Stomach (tissue), 4 donors: ENCODE data around the gene PSD.

ENCODE experiments used
- EP300 ChIP-seq: sonication (generic); formaldehyde crosslinking; IDR thresholded peaks from one replicate; pipeline ENCODE4 v1.6.1; 2017; ENCODE audit warnings: antibody characterized with exemption
- POLR2A ChIP-seq, 4 donors: fragments of 450-650 bp; IDR thresholded peaks; one replicate each; pipeline ENCODE4 v1.6.1; 2016; ENCODE audit warnings: antibody characterized with exemption in 4 of 4, control low read depth in 2 of 4, mild to moderate bottlenecking in 1 of 4, moderate library complexity in 1 of 4
- POLR2AphosphoS5 ChIP-seq, 3 donors: sonication (generic); formaldehyde crosslinking; IDR thresholded peaks; one replicate each; pipeline ENCODE4 v1.6.1; 2016; ENCODE audit warnings: antibody characterized with exemption in 3 of 3
- TF ChIP-seq, protein P1 (sequence below), 7 experiments: fragments of 450-650 bp in 4 of 7; fragments of 200-600 bp in 3 of 7; sonication (generic) in 3 of 7; IDR thresholded peaks; one replicate each; pipeline ENCODE4 v1.5.1; 2016 to 2019; ENCODE audit warnings: antibody characterized with exemption in 7 of 7, control low read depth in 2 of 7, mild to moderate bottlenecking in 1 of 7

DNA sequence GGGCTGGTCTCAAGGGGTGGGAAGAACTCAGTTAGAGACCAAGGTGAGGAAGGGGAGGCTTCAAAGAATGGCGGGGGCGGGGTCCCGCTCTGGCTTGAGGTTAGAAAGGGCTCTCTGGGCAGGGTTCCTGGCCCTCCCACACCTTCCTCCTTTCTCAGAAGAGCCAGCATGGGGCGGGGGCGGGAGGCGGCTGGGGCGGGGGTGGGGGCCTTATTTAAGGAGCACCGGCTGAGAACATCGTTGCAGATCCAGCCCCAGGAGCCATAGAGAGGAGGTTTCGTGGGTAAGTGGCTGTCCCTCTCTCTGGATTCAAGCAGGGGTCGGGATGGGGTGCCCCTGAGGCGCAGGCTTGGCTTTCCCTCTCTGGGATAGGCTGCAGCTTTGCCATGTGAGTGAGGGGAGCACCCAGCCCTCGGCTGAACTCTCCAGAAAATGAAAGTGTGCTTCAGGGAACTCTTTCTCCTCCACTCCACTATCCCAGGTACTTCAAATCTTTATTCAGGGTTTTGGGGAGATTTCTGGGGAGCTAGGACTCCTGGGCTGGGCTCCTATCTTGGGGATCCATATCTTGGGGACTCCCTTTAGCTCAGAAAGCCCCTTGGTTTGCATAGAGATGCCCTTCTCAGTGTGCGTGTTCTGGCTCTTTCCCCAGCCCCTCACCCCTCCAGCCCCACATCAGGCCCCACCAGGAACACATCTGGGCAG, 17.1 kb upstream of the PSD start:
- TF ChIP-seq, protein P1, sequence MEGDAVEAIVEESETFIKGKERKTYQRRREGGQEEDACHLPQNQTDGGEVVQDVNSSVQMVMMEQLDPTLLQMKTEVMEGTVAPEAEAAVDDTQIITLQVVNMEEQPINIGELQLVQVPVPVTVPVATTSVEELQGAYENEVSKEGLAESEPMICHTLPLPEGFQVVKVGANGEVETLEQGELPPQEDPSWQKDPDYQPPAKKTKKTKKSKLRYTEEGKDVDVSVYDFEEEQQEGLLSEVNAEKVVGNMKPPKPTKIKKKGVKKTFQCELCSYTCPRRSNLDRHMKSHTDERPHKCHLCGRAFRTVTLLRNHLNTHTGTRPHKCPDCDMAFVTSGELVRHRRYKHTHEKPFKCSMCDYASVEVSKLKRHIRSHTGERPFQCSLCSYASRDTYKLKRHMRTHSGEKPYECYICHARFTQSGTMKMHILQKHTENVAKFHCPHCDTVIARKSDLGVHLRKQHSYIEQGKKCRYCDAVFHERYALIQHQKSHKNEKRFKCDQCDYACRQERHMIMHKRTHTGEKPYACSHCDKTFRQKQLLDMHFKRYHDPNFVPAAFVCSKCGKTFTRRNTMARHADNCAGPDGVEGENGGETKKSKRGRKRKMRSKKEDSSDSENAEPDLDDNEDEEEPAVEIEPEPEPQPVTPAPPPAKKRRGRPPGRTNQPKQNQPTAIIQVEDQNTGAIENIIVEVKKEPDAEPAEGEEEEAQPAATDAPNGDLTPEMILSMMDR (IDR thresholded peaks at IDR 0.05) = no peak
- TF ChIP-seq POLR2A (IDR thresholded peaks at IDR 0.05) = no peak
- TF ChIP-seq POLR2AphosphoS5 (IDR thresholded peaks at IDR 0.05) = no peak
- TF ChIP-seq EP300 = no peak
